TTC549 (cell line): ENCODE results near the gene DNASE1L3.

ENCODE experiments used
- FAIRE-seq: peaks from 2 replicates; lab custom pipeline; 2012; peaks lifted over from hg19 to GRCh38; lab: Jason Lieb, UNC

DNASE1L3 gene

DNA sequence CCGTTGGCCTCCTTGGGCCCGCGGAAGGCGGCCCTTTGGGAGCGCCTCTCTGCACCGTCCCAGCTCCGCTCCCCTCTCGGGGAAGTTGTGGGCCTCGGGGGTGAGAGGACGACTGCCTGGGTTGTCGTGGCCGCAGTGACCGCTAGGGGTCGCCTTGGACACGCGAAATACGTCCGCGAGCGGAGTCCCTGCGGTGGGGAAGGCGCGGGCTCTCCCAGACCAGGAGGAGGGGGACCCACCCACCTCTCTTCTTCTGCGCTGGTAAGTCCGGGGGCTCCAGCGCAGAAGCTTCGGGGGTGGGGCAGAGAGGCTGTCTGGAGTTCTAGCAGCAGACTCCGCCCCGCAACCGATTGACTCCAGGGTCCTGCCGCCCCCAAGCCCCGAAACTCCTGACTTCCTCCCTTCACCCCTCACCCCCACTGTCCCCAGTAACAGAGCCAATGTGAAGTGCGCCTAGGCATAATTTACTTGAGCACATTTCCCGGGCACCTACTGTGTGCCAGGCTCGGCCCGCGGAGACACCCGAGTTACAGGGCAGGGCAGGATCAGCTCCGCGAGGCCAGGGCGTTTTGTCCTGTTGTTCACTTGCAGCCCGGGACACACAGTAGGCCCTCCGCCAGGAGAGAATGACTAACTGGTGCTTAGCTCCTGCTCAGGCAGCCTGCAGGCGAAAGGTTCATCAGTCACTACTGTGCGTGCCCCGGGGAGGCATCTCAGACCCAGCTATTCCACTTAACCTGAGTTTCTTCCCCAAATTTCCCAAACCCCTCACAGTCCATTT lies 32.8 kb downstream of the DNASE1L3 start:
- no peak for FAIRE-seq

DNA sequence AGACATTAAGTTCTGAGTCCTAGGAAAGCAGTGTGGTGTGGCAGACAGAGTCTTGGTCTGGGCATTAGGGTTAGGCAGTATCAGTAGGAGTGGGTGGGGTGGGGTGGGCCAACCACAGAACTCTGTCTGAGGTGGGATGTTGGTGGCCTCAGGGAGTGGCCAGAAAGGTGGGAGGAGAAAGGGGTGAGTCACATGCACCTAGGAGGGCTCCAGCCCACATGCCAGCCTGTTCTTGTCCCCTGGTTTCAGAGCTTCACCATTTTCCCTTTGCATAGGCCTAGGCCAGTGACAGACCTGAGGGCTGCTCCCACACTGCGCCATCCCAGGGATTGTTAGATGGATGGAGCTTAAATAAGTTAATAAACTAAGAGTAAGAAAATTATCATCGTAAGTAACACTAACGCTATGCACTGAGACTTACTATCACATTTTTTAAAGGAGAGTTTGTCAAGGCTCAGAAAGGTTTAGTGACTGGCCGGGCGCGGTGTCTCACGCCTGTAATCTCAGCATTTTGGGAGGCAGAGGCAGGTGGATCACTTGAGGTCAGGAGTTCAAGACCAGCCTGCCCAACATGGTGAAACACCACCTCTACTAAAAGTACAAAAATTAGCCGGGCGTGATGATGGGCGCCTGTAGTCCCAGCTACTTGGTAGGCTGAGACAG lies 33.8 kb downstream of the DNASE1L3 start:
- no peak for FAIRE-seq

DNA sequence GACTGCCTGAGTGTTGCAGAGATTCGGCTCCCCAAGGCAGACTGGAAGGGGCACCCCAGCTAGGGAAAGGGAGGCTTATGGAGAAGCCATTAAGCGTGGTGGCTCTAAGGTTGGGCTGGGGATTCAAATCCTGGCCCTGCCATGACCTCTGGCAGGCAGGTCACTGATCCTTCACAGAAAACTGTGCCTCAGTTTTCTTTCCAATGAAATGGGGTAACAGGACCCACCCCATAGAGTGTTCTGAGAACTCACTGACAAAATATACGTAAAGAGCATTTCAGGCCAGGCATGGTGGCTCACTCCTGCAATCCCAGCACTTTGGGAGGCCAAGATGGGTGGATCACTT lies 34.6 kb downstream of the DNASE1L3 start:
- FAIRE-seq = no peak

DNA sequence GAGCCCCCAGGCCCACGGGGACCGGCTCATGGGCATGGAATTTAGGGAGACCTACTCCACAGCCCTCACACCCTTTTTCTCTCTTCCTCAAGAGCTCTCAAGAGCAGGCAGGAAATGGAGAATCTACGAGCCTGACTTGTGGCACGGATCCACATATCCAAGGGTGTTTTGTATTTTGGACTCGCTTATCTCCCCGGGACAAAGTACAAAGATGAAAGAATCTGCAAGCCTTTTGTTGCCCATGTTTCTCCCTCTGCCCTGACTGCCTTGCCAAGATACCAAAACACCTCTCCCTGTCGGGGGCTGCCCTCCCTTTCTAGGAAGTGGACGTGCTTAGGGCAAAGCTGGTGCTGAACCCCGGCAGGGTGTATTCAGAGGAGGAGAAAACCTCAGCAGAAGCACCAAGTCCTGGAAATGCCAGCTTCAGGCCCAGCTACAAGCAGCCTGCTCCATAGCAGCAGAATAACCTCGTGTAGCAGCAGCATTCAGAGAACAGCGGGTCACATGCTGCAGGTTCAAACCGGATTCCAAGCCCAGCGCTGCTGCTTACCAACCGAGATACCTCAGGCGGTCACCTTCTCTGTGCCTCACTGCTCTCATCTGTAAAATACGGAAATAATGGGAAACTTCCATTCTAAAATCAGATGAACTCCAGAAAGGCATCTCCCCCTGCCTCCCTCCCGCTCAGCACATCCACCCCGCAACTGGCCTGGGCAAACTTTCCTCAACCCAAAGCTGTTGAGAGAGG lies 35.2 kb downstream of the DNASE1L3 start:
- no peak for FAIRE-seq

DNA sequence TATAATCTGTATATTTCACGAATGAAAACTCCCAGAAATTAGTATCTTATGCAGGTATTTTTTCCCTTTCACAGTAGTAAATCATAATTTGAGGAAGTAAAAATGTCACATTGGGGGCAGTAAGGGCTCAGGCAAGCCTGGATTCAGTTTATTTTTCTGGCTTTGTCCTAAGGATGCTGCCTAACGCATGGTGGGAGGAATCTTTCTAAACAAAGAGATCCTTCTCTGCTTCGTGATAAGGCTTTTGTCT lies 35.7 kb downstream of the DNASE1L3 start:
- FAIRE-seq = no peak

DNA sequence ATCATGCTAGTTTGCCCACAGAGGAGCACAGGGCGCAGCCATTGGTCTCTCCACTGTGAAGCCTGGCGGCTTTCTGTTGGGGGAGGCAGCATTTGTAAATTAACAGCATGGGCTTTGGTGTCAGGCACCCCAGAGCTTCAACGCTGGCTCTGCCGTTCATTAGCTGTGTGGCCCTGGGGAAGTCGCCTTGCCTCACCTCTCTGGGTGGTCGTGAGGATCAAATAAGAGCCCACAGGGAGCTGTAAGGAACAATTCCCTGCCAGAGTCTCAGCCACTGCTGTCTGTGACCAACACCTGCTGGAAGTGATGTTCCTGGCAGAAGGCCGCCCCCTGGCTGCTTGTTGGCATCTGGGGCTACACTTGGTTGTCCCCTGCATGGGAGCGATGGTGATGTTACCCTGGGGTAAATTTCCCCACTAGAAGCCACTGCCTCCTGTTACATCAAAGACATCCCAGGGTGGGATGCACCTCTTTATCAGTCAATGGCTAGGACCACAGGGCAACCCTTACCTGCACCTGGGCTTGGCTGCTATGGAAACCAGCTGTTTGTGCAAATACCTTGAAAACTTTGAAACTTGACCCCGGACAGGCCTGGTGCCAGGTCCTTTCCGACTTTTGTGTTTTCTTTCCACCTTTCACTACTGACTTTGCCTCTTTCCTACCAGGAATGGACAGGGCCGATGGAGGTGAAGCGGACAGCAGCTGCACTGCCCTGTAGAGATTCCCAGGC lies 36.9 kb downstream of the DNASE1L3 start:
- no peak for FAIRE-seq

DNA sequence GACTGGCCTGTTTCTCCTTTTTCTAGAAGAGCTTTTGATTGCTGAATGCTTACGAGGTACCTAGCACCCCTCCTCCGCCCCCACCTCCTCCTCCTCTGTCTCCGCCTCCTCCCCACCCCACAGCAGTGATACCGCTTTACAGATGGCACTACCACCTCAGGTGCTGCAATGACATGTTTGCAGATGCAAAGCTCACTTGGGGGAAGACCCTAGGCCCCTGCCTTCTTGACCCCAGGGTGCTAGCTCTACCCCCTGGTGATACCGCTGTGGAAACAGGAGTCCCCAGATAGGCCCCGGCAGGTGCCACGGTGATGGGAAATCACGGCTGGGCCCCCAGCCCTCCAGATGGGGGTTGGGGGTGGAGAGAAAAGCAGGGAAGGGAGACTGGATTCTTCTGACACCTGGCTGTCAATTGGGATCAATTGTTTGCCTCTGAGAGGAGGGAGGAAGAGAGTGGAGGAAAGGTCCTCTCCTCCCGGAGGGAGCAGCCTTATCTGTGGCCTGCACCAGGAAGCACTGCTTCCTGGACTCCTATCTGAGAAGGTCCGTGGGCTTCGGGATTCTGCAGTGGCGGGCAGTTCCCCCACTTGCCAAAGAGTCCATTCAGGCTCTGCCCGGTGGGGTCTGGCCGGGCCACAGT lies 37.6 kb downstream of the DNASE1L3 start:
- no peak for FAIRE-seq

DNA sequence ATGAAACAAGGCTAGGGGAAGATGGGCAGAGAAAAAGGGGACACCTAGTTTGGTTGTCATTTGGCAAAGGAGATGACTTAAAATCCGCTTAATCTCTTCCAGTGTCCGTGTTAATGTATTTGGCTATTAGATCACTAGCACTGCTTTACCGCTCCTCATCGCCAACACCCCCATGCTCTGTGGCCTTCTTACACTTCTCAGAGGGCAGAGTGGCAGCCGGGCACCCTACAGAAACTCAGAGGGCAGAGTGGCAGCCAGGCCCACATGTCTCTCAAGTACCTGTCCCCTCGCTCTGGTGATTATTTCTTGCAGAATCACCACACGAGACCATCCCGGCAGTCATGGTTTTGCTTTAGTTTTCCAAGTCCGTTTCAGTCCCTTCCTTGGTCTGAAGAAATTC lies 39.6 kb downstream of the DNASE1L3 start:
- no peak for FAIRE-seq

DNA sequence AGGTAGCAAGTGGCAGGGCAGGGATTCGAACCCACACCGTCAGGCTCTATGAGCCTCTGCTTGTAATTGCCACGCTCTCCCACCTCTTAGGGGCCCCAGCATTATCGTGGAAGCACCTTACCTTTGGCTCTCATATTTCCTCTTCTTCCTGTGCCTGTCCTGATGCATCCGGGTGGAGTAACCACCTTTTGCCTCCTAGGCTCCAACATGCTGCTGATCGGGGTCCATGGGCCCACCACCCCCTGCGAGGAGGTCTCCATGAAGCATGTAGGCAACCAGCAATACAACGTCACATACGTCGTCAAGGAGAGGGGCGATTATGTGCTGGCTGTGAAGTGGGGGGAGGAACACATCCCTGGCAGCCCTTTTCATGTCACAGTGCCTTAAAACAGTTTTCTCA lies 40.4 kb downstream of the DNASE1L3 start:
- FAIRE-seq = no peak

DNA sequence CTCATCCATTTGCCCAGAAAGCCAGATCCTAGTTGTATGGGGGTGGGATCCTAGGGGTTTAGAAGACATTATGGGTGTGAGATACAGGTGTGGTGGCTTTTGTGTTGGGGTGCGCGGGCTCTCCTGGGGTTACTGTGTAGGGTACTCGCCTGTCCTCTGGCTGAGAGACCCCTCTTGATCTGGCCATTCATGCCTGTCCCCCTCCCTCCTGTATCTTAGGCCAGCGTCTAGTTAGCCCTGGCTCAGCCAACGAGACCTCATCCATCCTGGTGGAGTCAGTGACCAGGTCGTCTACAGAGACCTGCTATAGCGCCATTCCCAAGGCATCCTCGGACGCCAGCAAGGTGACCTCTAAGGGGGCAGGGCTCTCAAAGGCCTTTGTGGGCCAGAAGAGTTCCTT lies 41.4 kb downstream of the DNASE1L3 start:
- no peak for FAIRE-seq

DNA sequence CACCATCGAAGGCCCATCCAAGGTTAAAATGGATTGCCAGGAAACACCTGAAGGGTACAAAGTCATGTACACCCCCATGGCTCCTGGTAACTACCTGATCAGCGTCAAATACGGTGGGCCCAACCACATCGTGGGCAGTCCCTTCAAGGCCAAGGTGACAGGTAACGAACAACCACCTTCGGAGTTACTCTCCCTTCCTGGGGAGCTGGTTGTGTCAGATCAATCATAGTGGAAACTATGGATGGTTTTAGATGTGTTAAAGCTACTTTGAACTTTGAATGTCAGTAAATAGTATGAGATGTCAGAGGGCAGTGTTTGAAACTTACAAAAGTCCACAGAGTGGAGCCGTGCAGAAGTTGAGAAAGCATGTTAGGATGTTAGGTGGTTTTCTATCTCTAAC lies 42.3 kb downstream of the DNASE1L3 start:
- no peak for FAIRE-seq

DNA sequence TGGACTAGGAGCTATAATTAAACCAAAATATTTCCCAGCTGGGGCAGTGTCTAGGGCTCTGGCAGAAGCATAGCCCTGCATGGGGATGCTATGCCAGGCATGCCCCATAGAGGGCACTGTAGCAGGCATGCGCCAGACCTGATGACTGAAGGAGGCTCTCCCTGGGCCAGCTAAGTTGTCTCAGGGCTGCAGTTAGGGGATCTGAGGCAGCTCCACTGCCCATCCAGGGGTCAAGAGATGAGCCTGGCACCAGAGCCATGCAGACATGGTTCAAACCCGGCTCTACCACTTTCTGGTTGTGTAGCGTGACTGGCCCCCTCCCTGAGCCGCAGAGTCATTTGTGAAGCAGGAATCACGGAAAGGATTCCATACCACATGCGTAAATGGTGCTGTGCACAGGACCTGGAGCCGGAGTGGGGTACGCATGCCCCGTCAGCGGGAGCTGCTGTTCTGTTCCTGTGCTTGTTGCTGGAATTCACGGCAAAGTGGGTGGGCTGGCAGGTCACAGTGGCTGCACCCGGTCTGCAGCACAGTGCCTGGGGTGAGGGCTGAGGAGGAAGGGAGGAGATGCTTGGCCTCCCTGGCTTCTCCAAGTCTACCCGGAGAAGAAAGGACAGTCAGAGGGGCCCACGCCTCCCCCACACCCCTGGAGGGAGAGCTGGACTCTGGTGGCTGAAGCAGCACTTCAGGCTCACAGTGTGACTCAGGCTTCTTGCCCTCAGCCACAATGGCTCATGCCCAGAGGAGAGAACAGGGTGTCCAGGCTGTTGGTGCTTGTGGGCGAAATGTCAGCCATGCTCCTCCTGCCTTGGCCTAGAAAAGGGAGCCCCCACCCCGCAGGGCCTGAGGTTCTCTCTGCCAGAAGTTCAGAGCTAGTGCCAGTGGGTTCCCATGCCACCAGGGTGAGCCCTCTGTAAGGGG lies 43.1 kb downstream of the DNASE1L3 start:
- no peak for FAIRE-seq

DNA sequence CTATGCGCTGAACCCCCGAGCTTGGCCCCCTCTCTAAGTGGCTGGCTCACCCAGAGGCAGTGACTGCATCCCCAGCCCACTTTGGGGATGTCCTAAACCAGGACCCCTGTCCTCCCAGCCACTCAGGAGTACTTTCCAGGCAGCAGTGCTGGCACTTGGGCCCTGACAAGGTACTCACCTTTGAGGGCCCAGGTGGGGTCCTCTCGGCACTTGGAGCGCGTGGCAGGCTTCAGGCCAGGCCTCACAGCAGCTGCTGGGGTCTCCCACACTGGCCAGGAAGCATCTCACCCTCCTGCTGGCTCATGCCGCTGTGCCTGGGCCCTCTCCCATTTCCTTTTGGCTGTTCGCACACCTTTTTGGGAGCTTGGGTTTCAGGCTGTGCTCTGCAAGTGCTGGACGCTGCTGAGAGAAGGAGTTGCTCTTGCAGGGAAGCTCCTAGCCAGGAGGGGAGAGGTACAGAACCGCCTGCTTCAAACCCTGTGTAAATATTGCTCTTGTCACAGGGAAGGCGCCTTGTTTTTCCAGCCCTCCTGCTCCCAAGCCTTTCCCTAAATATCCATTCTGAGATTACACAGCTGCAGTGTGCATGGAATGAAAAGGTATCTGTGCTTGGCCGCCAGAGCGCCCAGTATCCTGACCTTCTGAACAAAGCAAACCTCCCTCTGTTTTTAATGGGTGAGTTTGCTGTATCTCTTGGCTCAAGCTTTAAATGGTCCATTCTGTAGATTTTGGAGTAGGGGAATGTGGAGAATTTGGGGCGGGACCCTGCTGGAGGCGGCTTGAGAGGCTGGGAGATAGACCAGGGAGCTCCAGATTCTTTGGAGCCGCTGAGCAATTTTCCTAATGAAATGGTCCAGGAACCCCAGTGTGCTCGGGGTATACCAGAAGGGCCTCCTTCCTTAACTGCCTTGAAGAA lies 45.6 kb downstream of the DNASE1L3 start:
- no peak for FAIRE-seq

DNA sequence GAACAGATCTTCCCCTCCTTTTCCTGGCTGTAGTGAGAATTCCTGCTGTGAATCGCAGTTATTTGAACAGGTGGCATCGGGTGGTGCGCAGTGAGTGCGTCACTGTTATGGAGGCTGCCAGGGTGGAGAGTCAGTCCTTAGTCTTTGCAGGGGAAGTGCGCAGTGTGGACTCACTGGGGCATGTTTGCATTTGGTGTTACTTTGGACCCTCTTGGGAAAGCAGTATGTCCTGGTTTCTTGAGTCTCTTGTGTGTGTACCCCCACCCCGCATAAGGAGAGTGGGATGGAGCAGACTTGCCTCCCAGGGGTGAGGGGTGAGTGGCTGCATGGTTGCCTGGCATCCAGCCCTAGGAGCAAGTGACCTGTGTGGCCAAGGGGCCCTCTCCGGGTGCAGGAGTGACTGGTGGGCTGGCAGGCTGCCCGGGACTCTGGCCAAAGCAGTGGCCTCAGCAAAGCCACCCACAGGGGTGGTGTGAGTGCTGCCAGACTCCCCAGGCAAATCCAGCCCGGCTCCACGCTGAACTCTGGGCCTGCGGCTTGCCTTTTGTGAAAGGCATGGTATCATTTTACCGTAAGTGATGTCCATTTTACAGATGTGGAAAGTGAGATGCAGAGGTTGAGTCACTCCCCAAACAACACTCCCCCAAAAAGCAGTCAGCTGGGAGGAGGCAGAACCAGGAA lies 46.4 kb downstream of the DNASE1L3 start:
- no peak for FAIRE-seq

DNA sequence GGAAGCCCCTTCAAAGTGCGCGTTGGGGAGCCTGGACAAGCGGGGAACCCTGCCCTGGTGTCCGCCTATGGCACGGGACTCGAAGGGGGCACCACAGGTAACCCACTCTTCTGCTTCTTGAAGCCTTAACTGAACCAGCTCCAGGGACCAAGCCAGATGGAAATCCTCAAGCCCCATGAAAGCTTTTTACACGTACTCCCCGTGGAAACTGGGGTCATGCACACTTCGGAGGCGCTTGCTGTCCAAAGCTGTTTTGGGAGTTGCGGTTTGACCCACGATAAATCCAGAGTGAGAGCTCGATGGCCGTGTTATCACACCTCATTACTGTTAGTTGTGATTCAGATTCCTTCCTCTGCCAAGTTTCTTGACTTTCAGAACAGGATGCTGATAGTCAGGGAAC lies 47.5 kb downstream of the DNASE1L3 start:
- no peak for FAIRE-seq

DNA sequence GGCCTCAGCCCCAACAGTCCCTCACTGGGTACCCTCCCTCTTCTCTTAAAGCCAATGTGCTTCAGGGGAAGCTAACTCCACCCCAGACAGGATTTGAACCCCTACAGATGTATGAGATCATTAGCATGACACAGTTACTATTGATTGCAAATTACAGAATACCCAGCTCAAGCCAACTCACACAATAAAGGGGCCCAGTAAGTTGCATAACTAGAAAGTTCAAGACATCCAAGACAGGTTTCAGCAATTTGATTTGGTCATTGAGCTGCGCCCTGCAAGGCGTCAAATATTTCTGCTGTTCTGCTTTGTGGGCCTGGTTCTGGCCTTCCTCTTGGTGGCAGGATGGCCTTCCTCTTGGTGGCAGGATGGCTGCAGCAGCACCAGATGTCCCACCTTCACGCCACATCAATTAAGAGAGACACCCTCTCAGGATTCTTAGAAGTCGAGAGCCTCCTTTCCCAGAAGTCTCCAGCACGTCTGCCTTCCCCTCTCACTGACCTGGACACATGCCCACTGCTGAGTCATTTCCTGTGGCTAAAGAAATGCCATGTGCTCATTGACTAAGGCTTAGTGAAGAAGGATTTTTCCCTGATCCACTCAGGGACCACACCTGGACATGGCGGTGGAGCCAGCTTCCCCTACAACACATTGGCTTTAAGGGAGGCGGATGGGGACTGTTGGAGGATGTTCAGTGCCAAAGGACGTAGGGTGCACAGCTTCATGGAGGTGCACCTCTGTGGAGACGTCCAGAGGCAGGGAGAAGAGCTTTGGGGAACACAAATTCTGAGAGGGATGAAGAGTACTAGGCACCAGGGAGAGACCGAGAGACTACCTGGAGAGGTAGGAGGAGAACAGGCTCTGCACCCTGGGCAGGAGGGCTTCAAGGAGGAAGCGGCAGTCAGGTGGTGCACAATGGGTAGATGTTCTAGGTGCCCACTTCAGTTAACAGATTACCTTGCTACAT lies 49.1 kb downstream of the DNASE1L3 start:
- no peak for FAIRE-seq

DNA sequence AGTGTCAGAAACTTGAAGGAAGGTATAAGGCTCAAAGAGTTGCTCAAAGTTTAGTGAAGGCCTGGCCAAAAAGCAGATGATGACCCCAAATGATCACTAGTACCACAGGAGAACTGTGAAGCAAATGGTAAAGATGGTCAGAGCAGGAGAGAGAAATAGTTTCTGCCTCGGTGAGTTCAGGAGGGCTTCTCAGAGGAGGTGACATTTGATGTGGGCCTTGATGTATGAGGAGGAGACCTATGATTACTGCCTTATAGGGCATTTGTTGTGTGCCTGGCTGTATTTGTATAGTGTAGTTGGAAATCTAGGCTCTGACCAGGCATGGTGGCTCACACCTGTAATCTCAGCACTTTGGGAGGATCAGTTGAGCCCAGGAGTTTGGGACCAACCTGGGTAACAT lies 50.4 kb downstream of the DNASE1L3 start:
- FAIRE-seq = no peak

DNA sequence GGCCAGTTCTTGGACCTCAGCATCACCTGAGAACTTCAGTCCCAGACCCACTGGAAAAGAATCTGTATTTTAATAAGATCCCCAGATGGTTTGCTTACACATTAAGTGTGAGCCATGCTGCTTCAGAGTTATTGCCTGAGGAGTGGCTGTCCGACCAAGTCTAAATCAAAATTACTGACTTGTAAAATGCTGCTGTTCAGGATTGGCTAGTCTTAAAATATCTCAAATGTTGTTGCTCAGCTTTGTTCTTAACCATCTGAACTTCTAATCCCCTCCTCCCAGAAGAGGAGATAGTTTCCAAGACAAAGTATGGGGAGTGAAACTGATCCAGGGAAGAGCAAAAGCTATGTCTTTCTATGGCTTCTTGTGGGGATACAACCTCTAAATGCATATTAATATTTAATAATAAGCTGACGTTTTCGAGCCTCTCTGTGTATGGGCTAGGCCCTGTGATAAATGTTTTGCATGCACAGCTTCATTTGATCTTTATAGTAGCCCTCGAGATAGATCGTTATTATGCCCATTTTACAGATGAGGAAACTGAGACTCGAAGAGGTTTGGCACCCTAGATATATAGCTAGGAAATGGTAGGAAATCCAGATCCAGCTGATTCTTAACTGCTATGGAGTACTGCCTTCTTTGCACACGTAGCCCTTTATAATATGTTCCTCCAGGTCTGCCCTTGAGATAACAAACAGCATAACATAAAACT lies 52.2 kb downstream of the DNASE1L3 start:
- FAIRE-seq = no peak
